ENCODE results near the gene PTPRO.

PTPRO gene

DNA sequence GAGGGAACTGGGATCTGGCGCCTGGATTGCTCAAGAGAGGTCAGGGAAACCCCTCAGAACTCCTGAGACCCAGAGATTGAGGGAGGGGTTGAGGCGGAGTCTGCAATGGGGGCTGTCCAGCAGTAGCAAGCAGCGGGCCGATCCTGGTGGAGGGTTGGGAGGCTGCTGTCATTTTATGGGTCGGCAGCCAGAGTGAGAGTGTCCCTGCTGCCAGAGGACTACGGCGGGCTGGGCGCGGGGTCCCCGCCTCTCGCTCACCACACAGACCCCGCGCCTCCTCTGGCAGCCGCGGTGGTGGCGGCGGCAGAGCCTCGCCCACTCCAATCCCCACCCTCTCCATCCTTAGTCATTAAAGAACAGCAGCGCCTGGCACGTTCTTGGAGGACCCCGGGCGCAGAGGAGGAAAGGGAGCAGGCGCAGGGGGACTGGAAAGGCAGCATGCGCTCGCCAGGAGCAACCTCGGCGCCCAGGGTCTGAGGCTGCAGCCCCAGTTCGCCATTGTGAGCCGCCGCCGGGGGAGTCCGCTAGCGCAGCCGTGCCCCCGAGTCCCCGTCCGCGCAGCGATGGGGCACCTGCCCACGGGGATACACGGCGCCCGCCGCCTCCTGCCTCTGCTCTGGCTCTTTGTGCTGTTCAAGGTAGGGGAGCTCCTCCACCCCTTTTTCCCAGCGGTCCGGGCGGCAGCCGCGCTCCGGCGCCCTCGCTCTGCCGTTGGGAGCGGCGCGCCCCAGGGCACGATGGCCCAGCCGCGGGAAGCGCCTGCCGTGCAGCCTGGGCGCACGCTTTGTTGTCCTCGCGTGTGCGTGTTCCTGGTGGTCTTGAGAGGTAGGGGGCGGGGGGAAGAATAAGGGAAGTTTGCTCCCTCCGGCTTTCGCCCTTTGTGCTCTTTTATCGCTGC lies at the start of gene PTPRO:
TSS of gene PTPRO (plus strand) at position 345 of the 898 bp plus-strand sequence.
- no peak for DNase-seq (ENCODE audit: low read depth in 2 of 3, low spot score in 2 of 3)

DNA sequence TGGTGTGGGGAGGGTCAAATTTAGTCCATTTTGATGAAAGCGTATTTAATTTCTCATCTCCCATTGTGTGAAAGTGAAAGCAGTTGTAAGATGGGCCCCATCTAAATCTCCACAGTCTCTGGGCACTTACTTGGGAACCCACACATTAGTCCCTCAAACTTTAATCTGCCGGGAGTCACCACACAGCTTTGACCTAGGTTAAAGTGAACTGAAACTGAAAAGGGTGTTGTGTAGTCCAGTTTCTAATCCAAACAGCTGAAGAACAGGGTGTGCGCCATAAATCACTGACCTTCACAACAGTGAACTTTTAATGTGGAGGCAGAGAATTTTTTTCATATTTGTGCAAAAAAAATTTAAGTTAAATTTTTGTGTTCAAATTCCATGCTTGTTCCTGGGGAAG lies 48.4 kb upstream of the PTPRO start:
- no peak for DNase-seq (ENCODE audit: low read depth in 2 of 3, low spot score in 2 of 3)

DNA sequence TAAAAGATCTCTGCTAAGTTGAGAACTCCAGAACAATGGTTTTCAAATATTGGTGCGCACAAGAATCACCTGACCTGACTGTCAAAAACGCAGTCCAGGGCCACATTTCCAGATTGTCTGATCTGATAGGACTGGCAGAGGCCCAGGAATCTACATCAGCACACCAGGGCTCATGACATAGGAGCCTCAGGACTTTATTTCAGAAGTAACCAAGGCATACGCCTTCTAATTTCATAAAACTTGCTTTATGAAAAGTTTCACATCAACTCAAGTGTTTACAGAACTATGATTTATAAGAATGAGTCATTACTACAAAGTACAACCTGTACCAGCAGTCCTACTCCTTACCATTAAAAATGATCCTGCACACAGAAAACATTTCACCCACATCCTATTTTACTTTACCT lies 47.7 kb upstream of the PTPRO start:
- no peak for DNase-seq (ENCODE audit: low read depth in 2 of 3, low spot score in 2 of 3)

DNA sequence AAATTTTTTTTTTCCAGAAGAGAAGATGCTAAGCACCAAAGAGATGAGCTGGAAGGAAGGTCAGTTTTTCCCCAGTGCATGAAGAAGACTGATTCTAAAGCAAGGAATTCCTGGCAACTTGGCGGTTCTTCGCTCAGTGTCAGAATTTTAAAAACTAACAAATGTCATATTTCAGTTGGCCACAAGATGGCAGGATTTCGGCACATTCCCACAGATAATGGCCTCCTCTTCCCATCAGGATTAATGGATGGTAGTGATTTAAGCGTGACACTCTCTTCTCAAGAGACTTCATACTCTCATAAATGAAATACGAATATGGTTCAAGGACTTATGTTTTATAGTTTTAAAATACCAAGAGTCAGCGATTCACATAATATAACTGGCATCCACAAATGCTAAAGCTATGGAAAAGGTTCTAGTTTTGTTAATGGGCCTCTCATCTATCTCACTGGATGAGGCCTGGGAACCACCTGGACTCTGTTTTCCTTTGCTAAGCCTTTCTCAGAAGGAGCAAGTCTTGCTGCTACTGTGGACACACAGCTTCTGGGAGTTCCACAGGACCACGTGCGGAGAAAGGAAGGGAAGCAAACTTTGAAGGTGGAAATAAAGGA lies 46.1 kb upstream of the PTPRO start:
- no peak for DNase-seq (ENCODE audit: low read depth in 2 of 3, low spot score in 2 of 3)

DNA sequence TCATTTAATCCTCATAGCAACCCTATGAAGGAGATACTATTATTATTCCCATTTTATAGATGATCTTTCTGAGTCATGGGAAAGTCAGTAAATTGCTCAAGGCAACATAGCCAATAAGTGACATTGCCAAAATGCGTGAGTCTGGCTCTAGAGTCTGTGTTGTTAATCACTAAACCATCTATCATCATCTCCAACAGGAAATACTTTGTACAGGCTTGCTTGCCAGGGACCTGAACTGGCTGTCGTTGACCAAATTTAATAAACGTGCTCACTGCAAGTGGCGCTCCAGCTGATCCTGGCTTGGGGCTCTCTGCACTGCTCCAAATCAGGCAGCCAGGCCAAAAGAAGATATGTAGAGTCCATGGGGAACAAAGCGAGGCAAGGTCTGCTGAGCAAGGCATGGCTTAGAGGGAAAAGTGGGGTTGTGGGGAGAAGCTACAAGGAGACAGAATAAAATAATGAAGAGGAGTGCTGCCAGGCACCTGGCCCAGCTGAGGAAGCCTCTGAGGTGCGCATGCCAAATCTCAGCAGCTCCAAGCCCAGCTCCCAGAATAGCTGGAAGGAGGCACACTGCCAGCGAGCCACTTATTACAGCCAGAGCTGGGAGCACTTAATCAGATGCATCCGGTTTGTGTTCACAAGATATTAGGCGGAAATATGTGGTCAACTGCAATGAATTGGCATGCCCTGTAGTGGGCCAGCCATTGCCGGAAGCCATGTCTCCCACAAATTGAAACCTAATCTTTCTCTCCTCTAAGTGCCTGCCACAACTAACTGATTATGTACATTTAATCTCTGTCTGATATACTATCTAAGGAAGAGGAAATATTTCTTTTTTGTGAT lies 43.3 kb upstream of the PTPRO start:
- no peak for DNase-seq (ENCODE audit: low read depth in 2 of 3, low spot score in 2 of 3)

DNA sequence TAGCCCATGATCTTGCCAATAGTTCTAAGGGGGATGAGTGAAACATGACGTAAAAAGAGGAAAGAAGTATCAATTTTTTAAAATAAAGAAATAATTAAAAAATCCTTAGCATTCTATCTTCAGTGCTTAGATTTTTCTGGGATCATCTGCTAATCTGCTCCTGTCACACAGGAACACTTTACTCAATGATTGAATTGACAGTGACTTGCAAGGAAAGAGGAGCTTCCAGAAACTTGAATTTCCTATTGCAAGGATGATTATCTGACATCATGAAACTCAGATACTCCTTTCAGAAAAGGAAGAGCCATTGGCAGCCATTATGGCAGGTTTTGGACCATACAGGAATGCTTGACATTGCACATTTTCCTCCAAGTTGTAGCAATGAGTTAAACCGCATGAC lies 41.4 kb upstream of the PTPRO start:
- DNase-seq (ENCODE audit: low read depth in 2 of 3, low spot score in 2 of 3): no peak

DNA sequence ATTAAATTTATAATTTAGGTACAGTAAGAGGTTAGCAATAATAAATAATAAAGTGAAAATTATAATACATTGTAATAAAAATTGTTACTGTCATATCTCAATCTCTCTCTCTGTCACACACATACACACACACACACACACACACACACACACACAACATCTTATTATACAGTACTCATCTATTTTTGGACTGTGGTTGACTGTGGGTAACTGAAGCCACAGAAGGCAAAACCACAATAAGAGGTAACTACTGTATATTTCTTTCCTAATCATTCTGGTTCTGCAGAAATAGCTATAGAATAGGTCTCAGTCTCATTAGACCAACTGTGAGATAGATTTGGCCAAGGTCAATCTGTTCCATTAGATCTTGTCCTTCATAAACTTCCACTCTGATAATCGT lies 33.1 kb upstream of the PTPRO start:
- no peak for DNase-seq (ENCODE audit: low read depth in 2 of 3, low spot score in 2 of 3)

DNA sequence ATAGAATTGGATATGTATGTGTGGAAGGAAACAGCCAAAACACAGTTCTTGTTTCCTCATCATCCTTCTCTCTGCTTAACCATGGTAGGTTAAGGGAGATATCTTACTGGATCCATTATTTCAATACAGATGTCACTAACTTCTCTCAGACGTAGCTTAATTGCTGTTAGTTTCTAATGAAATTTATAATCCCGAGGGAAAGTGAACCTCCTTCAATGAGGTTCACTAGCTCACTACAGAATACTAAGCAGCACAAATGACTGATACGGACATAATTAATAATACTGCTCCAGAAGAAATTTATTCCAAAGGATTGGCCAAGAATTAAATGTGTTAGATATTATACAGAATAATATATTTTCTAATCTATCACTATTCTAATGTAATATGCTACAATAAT lies 28.6 kb upstream of the PTPRO start:
- no peak for DNase-seq (ENCODE audit: low read depth in 2 of 3, low spot score in 2 of 3)

DNA sequence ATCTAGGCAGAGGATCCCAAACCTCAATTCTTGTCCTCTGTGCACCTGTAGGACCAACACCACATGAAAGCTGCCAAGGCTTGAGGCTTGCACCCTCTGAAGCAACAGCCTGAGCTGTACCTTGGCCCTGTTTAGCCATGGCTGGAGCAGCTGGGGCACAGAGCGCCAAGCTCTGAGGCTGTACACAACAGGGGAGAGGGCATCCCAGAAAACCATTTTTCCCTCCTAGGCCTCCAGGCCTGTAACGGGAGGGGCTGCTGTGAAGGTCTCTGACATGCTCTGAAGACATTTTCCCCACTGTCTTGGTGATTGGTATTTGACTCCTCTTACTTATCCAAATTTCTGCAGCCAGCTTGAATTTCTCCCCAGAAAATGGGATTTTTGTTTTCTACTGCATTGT lies 22.4 kb upstream of the PTPRO start:
- no peak for DNase-seq (ENCODE audit: low read depth in 2 of 3, low spot score in 2 of 3)

DNA sequence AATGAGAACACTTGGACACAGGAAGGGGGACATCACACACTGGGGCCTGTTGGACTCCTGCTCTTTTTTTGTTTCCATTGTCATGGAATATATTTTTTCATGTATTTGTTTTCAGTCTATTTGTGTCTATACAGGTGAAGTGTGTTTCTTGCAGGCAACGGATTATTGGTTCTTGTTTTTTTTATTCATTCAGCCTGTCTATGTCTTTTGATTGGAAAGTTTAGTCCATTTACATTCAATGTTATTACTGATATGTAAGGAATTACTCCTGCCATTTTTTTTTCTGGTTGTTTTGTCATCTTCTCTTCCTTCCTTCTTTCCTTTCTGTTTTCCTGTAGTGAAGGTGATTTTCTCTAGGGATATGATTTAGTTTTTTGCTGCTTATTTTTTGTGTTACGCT lies 18.0 kb upstream of the PTPRO start:
- DNase-seq (ENCODE audit: low read depth in 2 of 3, low spot score in 2 of 3): no peak

DNA sequence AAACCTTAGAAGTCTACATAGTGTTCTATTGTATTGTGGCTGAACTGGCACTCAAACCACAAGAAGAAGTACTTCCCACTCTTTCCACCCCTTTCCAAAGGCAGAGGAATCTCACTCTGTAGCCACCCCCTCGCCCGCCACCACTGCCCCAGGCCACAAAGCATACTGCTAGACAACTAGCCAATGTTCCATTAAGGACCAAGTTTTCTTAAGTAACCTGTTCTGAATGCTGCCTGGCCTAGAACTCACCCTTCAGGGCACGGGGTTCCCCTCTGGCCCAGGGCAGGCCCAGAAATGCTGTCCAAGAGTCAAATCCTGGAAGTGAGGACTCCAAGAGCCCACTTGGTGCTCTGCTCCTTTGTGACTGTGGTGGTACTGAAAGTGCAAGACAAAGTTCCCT lies 15.7 kb upstream of the PTPRO start:
- no peak for DNase-seq (ENCODE audit: low read depth in 2 of 3, low spot score in 2 of 3)

DNA sequence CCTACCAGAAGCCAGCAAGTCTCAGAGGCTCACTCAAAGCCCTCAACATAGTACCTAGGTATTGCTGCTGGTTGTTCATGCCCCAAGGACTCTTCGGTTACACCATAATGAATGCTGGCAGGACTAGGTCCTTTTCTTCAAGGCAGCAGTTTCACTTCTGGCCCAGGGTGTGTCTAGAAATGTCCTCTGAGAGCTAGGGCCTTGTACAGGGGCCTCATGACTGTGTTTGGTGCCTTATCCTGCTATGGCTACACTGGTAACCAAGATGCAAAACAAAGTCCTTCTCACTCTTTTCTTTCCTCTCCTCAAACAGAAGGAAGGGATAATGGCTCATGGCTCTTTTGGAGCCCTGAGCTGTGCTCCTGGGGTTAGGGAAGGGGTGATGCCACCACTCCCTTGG lies 15.2 kb upstream of the PTPRO start:
- DNase-seq (ENCODE audit: low read depth in 2 of 3, low spot score in 2 of 3): no peak

DNA sequence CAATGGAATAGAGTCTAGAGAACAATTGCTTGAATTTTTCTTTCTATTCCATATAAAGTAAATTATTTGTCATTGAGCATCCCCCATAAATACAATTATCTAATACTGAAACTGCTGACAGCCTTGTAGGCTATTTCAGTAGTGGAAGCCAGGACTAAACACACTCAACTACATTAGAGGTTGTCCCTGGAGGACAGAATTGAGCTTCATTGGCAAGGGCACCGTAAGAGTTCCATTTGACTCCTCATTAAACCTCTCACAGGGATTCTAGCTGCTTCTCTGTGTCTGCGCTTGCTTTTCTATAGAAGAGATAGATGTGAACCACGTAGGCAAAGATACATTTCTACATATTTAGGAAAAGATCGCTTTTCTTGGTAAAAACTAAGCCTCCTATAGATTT lies 3.5 kb upstream of the PTPRO start:
- no peak for DNase-seq (ENCODE audit: low read depth in 2 of 3, low spot score in 2 of 3)

DNA sequence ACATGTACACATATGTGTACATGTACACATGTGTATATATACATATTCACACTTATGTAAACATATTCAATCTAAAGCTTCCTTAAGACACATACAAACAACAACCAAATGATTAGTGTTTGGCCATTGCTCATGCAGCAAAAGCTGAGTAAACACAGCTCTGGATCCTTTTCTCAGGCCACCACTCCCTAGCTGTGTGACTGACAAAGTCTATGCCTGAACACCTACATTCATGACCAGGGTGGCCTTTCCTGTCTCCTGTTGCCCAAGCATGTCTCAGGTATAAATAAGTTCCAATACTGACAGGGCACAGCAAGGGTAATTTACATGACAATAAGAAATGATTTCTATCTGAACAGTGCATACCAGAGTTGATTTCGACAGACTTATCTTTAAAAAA lies 1.4 kb upstream of the PTPRO start:
- no peak for DNase-seq (ENCODE audit: low read depth in 2 of 3, low spot score in 2 of 3)

DNA sequence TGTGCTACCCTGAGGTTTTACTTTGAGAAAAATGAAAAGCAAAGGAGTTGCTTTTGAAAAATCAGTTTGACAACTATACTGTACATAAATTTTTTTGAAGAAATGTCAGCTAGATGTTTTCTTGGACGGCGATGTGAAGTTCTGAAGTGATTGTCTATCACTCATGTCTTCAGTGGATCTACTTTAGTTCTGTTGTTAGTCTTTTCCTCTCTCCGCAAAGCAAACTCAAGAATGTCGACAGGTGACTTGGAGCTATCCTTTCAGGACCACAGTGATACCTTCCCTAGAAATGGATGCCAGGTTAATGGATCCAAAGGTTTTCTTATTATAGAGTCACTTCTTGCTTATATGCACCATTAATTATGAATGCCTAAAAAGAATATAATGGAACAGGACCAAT lies 1.2 kb downstream of the PTPRO start:
- no peak for DNase-seq (ENCODE audit: low read depth in 2 of 3, low spot score in 2 of 3)

DNA sequence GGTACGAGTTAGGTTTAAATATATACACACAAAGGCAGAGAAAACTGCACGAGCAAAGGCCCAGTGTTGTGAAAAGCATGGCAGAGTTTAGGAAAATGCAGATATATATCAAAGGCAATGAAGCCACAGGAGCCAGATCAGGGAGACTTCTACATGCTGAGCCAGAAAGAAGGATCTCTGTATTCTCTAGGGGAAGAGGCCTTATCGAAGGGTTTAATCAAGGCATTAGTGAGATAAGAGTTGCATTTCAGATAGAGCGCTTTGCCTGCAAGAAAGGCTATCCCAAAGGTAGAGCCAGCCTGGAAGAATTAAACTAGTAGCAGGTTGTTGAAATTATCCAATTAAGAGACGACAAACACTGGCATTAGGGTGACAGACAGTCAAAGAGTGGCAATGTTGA lies 7.6 kb downstream of the PTPRO start:
- no peak for DNase-seq (ENCODE audit: low read depth in 2 of 3, low spot score in 2 of 3)

DNA sequence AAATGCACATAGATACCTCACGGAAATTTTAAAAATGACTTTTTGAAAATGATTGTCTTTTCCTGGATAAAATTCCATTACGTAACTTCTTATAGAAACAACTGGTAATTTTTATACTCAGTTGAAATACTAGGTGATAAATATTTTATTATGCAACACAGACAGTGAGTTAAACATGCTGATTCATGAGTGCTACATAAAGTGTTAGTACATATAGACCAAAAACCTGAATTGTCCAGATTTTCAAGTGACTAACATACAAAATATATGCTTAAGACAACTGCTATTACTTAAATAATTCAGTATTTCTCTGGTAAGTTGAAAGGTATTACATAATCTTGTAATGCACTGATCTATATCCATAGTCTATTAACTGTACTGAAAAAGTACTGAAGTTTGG lies 11.9 kb downstream of the PTPRO start:
- DNase-seq (ENCODE audit: low read depth in 2 of 3, low spot score in 2 of 3): no peak

DNA sequence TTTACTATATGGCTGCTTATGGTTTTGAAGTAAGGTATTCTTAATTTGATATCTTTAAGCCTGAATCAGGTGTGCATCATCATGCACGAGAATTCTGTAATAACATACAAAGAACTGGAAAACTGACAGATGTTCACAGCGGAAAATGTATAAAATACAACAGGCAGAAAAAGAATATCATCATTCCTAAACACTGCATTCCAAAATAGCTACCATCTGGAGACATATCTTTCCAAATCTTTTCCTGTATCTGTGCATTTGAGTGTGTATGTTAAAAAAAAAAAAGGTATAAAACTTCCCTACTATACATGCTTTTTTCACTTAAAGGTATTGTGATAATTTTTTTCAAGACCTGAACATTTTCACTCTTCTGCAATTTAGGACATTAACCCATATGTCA lies 13.7 kb downstream of the PTPRO start:
- no peak for DNase-seq (ENCODE audit: low read depth in 2 of 3, low spot score in 2 of 3)

DNA sequence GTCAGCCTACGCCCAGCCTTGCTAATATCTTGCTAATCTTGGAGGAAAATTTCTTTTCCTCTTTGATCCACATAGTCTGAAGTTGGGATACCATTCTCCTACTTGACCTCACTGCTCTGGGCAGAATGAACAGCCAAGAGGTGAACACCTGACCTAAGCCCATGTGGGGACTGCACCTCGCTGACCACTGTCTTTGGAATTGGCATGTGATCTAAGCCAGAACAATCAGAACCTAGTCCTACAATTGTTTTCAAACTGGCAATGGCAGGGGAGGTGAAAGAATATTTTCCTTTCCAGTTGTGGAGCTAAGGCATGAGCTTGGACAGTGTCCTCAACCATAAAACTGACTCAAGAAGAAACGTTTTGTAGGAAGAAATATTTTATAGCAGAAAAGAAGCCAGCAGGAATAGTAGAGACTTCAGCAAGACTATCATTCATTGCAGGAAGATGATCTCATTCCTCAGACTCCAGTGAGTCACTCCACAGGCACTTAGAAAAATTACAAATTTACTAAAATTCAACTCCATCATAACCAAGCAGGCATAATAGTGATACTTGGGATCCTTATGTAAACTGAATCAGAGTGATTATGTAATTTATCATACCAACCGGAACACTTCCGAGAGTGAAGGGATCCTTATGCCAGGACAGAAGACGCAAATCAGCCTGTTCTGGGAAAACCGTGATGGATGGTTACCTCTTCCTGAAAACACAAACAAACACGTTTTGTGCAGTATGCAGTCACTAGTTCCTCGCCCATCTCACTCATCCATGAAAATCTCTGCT lies 14.7 kb downstream of the PTPRO start:
- no peak for DNase-seq (ENCODE audit: low read depth in 2 of 3, low spot score in 2 of 3)

DNA sequence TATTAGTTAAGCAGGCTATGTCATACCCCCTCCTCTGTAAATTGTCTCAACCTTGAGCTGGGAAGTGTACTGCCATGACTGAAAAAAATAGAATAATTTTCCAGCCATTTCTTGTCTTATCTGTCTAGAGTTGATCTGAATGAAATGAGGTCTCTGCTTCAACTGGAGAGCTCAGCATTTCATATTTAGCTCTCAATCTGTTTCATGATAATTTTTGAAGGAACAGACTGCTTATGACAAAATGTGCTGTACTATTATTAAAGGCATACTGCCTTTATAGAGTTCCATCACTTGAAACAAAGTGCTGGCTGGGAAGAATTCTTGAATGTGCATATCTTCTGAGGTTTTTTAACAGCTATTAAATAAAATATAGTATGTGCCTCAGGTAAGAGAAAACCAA lies 19.1 kb downstream of the PTPRO start:
- no peak for DNase-seq (ENCODE audit: low read depth in 2 of 3, low spot score in 2 of 3)

DNA sequence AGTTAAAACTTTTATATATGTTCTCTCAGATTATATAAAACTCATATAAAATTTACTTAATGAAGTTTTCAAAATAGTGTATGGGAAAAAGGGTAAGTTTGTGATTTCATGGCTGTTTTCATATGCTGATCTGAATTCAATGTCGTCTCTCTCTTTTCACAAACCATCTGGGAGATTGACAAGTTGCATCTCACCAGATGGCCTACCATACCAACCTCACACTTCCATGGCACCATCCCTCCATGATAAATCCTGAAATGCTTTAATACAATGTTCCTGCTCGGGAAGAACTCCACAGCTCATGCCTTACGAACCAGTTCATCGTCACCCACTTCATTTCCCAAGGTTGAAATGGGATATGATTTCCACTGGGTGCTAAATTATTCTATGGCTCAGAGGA lies 22.3 kb downstream of the PTPRO start:
- no peak for DNase-seq (ENCODE audit: low read depth in 2 of 3, low spot score in 2 of 3)

Data from activated CD8-positive, alpha-beta memory T cell treated with anti-CD3 and anti-CD28 coated beads for 48 hours (primary cell).